Ammon's horn (tissue), 1 donor: ENCODE data around the gene GLRA3.
A peak's percentile ranks its signal among the peaks of the same experiment; 100 is the strongest.
"Not testable (repeated sequence)": the region's sequence is repeated elsewhere in the genome, so short reads cannot be mapped to it uniquely, and the experiment has no call there.

Source experiments
- DNase-seq: peaks from one replicate; pipeline ENCODE4 v3.0.0-alpha.2; 2016; ENCODE audit warnings: low spot score

GLRA3 gene

DNA sequence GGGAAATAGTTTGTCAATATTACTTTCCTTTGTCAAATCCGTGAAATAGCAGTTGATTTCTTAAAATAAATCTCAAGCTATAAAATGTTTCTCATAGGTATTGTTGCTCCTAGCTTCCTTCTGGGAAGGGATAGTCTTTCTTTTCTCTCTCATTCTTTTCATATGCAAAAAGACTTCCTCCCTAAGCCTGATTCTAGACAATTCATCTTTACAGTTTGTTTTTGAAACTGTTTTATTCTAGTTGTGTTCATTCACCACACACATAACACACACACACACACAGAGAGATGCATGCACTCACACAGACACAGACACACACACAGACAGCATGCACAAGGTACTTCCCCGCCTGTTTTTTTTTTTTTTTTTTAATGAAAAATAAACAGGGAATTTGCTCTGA lies 18.2 kb downstream of the GLRA3 start:
- no peak for DNase-seq

DNA sequence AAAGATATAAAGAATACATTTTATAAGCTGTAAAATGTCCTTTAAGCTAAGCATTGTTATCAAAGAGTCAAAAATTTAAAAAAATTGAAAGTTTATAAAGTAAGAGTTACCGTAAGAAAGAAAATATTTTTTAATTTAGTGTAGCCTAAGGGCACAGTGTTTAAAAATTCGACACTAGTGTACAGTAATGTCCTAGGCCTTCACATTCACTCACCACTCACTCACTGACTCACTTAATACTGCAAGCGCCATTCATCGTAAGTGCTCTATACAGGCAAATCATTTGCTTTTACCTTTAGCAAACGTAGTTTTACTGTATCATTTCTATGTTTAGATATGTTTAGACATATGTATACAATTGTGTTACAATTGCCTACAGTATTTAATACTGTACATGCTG lies 20.2 kb downstream of the GLRA3 start:
- no peak for DNase-seq

DNA sequence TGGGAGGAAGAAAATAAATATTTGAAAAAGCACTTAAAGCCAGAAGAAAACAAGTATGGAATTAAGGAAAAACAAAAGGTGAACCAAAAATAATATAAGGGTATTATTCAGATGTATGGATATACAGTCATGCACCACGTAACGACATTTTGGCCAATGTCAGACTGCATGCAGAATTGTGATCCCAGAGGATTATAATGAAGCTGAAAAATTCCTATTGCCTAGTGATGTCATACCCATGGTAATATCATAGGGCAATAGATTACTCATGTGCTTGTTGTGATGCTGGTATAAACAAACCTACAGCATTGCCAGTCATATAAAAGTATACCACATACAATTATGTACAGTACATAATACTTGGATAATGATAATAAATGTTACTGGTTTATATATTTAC lies 20.9 kb downstream of the GLRA3 start:
- DNase-seq, result no peak

DNA sequence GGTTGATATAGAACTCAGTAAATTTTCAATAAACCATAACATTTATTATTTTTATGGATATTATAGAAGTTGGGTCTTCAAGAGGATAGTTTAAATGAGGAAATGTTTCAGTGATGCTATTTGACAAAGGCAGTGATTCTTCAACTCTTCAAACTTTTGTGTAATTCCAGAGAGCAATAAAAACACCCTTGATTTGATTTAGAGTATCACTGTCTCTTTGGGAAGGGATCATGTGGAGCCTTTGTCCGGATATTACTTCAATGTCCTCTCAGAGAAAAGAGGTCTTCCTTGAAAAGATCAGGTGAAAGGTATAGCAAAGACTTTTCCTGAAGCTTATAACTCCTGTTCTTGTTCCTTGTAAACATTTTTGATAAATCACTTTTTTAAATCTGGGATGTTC lies 23.3 kb downstream of the GLRA3 start:
- no peak for DNase-seq

DNA sequence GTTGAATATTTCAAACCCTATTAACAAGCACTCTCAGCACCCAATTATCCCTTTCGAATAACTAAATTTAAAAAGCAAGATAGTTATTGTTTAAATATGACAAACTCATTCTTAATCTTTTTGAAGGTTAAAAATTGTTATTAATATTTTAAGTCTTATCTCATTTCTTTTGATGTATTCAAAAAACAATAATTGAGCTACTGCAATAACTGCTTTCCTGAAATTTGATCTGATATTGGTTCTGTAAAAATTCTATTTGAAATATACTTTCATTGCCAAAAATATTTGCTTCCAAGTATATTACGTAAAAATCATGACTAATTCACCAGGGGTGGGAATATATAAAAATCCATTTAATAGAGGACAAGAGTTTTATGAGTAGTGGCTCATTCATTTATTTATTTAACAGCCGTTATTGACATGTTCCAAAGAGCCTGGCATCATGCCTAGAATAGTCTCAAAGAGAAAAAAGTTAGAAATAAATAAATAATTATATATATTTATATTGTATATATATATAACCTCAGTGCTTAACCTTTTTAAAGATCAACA lies 34.4 kb downstream of the GLRA3 start:
- no peak for DNase-seq

DNA sequence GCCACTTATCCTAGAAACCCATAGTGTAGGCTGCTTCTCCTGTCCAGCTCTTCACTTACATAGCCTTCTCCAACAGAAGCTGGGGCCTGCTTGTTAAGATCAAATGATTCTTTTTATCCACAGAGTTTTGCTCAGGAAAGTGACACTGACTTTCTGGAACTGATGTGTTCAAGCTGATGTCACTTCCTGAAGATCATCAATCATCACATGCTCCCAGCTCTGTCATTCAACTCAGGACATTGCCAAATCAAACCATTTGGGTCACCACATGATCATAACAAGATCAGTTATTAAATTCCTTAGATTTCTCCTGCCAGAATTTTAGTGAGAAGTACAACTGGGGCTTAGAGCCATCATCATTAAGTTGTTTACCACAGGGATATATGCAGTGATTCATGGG lies 39.4 kb downstream of the GLRA3 start:
- no peak for DNase-seq

DNA sequence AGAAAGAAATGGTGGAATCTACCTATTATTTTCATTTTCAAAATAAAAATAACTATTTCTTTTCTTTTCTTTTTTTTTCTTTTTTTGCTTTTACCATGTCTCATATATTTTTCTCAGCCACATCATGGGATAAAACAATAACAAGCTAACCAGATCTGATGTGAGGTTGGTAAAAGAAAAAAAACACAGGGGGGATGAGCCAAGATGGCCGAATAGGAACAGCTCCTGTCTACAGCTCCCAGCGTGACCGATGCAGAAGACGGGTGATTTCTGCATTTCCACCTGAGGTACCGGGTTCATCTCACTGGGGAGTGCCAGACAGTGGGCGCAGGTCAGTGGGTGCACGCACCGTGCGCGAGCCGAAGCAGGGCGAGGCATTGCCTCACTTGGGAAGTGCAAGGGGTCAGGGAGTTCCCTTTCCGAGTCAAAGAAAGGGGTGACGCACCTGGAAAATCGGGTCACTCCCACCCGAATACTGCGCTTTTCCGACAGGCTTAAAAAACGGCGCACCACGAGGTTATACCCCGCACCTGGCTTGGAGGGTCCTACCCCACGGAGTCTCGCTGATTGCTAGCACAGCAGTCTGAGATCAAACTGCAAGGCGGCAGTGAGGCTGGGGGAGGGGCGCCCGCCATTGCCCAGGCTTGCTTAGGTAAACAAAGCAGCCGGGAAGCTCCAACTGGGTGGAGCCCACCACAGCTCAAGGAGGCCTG lies 50.6 kb downstream of the GLRA3 start:
- DNase-seq, result not testable (repeated sequence)

DNA sequence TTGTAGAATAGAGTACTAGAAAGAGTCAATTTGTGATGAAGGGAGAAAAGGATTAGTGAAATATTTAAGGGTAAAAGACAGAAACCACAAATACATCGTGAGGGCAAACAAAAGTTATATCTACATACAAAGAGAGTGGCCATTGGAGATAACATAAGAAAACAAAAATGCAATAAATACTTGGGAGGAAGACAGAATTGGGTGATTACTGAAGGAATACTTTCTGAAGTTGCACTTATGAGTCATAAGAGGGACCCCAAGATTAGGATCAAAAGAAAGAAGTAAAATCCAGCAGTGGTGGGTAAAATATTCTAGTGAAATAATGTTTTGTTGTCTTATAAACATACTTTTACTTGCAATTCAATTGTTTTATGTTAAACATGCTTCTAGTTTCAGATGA lies 53.7 kb downstream of the GLRA3 start:
- no peak for DNase-seq

DNA sequence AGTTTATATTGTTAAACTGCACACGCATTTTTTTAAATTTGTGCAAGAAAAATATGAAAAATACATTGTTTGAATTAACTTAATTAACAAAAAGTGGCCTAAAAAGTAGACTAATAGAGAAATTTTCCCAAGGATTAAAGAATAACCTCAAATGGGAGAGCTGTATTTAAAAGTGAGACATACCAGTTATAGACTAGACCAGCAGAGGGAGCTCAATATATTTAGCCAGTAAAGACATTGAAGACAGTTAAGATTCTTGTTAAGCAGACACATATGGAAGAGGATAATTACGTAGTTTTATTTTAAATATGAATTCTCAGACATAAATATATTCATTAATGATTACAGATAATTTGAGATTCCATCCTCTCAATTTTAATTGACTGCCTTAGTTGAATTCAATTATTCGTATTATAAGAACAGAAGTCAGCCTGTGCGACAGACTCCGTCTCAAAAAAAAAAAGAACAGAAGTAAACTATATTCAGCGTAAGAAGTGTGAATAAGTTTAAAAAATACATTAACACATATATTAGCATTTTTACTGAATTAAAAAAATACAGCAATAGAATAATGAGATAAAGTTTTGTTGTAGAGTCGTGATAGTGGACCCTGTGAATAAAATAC lies 64.8 kb downstream of the GLRA3 start:
- DNase-seq, result peak; percentile 54

DNA sequence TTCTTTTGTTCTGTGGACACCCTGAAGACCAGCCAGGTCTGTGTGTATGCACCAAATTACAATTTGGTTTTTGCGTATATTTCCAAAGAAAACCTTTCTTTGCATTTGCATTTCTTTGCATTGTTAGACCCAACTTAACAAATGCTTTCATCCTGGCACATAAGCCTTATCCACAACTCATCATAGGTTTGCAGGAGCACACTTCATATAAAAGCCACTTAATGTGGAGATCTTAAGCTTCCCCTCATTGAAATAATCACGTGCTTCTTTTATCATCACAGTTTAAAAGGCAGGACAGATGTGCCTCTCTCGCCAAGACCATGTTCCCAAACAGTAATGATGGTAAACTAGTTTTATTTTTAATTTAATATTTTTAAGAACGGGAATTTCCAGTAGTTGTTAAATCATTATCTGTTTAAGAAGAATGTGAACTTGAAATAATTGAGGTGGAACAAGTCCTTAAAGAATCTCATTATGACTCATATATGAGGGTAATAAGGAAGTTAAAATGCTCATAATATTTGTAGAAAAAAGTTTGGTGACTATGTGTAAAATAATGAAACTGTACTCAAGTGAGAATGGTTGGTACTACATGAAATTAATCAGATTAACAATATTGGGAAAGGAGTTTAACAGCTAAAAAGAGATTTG lies 65.5 kb downstream of the GLRA3 start:
- no peak for DNase-seq

DNA sequence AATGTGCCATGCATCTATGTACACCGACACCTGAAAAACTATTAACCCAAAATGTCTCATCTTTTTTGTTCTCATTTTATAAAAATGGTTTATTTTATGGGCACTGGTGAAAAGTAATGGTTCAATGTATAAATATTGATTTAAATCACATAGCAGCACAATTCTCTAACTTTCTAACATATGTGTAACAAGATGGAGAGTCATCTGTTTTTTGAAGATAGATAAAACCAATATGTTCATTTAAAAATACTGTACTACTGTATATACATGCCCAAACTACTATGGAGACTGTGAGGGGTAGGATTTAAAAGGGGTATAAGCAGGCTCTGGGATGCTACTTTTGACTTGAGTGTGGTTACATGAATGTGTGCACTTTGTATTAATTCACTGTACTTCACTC lies 67.6 kb downstream of the GLRA3 start:
- DNase-seq, result no peak

DNA sequence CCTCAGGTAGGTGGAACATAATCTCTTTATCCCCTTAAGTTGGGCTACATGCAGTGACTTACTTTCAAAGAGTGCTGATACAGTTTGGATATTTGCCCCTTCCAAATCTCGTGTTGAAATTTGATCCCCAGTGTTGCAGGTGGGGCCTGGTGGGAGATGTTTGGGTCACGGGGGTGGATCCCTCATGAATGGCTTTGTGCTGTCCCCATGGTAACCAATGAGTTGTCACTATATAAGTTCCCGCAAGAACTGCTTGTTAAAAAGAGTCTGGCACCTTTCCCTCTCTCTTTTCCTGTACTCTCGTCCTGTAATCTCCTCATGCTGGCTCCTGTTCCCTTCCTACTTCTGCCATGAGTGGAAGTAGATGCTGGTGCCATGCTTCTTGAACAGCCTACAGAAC lies 71.3 kb downstream of the GLRA3 start:
- DNase-seq, result no peak

DNA sequence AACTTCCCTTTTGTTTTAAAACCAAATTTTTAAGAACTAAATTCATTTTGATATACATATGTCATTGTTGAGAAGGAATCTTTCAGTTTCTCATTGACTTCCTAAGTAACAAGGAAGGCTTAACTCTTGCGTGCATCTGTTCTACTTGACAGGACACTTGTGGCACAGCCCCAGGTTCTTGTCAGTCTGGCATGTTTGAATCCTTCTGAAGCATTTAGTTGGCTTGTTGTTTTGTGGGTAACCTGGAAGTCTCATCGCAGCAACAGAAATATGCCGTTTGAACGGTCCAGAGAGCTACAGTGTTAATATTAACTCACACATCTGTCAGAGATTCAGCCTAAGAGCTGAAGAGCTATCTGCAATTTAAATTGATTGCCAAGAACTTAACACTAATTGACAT lies 76.0 kb downstream of the GLRA3 start:
- DNase-seq, result no peak

DNA sequence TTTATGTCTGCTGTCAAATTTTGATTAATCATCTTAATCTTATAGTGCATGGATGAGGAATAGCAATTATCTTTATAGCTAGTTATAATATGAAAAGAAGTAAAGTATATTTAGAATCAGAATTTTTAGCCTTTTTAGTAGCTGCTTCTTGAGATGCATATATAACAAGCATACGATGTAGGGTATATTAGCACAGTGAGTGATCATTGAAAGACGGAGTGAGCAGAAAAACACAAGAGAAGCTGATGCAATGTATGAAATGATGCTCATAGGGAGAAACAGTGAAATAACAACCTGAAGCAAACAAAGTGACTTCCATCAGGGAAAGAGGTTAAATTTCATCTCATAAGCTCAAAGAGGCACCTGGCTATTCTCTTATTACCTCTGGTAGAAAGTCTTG lies 77.0 kb downstream of the GLRA3 start:
- DNase-seq, result no peak

DNA sequence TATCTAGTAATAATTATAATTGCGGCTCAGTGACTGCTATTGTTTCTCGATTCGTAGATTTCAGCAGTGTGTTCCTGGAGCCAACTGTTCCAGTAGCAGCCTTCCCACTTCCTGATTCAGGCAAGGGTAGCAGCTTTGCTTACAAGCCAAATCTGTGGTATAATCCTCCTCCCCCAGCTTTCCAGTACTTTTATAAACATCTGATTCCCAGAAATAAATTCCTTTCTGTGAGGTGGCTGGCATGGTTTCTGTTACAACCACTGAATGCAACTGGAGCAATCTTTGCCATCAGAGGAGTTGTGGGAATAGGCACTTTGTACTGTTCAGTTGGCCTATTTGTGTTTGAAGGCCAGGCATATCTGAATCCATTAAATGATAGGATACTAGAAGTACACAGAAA lies 80.0 kb downstream of the GLRA3 start:
- peak; percentile 64 for DNase-seq

DNA sequence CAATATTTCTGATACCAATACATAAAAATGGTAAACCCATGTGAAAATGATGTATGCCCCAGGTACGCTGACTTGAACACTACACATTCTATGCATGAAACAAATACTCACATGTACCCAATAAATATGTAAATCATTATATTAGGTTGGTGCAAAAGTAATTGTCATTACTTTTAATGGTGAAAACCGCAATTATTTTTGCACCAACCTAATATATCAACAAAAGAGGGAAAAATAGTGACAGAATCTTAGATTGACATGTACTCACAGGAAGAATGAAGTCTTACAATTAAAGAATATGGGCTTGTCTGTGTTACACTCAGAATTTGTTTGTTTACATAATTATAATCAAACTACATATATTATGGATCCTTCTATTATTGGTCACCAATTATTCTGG lies 82.3 kb downstream of the GLRA3 start:
- DNase-seq, result no peak

DNA sequence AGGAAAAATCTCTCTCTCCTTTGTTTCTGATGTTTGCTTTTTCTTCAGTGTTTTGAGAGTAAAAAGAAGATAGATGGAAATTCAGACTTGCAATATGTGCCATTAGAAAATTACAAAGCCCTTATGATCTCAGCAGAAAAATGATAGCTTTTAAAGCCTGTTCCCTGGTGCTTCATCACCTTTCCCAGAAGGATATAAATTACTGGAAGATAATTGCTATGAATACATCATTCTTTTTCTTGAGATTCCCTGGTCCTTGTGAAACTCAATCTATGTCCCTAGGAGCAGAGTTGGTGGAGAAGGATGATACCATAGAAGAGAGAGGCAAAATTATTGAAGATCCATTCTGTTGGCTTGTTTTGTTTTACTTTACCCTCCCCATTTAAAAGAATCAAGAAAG lies 86.5 kb downstream of the GLRA3 start:
- no peak for DNase-seq

DNA sequence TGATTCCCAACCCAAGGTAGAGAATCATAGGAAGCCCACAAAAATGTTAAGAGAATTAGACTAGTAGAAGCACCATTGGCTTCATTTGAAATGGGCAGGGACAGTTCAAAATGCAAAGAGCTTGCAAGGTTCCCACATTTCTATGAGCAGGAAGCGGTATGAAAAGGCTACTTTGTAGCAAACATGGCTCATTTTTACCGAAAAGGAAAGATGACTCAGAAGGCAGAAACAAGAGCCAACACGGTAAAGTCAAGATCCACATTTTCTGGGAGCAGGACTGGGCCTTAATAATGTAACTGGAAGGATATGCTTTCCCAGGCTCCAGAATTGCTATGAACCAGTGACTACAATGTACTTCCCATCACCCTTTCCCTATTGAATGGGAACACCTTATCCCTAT lies 89.5 kb downstream of the GLRA3 start:
- DNase-seq, result no peak

DNA sequence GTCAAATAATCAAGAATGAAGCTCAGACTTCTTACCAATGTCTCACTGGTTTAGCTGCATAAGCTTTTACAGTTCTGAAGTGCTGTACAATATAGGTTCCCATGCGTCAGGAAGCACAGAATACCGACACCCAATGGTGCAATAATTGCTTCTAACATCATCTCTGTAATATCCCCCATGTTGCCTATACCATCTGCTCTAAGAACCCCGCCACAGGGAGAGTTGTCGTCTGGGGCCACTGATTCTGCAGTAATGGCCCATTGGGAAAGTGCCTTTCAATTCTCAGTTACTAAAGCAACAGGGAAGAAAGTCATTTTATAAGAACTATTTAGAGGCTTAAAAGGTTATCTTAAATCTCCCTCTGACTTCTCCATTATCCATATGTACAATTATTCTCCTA lies 94.9 kb downstream of the GLRA3 start:
- DNase-seq, result no peak

DNA sequence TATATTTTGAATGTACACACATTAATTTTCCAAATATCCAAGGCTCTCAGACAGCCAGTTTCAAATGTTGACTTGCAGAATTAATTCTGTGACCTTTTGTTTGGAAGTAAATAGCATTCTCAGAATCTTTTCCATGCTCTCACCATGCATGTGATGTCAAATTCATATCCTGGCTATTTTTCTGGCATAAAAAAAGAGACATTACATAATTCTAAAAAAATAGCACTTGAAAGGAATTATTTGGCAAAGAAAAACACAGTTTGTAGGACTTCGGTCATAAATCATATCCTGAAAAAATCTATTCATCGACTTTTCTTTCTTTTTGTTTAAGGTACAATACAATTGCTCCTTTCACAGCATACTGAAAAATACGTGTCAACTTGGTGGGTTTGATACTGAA lies 111.2 kb downstream of the GLRA3 start:
- no peak for DNase-seq

DNA sequence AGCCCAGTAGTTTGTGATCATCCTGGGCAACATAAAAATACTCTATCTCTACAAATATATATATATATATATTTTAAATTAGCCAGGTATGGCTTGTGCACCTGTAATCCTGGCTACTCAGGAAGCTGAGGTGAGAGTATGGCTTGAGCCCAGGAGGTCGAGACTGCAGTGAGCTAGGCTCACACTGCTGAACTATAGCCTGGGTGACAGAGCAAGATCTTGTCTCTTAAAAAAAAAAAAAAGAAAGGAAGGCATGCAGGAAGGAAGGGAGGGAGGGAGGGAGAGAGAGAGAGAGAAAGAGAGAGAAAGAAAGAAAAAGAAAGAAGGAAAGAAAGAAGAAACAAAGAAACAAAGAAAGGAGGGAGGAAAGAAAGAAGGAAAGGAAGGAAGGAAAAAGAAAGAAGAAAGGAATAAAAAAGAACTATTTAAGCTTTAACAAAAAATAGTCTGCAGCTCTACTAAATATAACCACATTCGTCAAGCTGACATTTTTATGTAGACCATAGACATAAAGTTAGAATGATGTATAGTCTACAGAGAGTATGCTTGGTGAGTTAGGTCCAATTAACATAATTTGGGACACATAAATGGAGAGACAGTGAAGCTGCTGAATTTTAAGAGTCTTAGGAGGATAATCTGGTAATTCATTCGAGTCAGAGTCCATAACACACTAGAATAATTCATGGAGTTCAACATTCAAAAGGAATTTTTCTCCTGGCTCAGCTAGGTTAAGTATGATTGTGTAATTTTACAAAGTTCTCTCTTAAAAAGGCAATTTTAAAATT lies 111.9 kb downstream of the GLRA3 start:
- DNase-seq, result no peak

DNA sequence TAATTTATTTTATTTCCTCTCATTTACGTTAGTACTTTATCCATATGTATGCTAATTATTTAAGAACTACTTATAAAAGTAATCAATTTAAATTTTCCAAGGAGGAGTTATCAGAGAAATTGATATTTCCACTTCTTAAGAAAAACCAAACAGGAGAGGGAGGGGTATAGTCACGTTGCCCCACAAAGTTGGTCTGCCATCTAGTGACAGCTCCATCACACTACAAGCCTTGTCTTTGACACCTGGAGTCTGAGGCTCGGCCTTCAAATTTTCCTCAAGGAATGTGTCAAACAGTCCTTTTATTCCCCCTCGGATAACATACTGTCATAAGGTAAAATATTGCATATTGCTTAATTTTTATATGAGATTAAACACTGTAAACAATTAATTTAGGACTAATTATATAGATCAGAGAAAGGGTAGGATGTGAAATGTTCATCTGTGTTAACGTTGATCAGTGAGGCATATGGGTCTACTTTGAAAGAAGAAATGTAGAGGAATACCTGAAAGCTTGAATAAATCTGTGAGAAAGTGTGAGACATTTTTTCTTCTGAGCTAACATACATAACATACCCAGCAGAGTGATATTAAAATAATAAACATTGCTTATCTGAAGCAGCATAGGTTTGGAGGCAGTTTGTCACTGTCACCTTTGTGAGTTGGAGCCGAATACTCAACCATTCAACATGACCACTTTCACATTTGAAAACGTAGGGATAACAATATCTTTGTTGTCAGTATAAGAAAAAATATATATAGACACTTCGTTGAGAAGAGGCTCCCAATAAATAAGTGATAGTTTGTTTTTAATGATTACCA lies 114.4 kb downstream of the GLRA3 start:
- DNase-seq, result peak; percentile 10
